Lower leg skin (tissue), 3 donors: ENCODE results near the gene SCGB1C2.

Experiments used
- CTCF ChIP-seq, 3 donors: fragments of 450-650 bp; IDR thresholded peaks; one replicate each; pipeline ENCODE4 v1.5.1; 2016; ENCODE audit warnings: antibody characterized with exemption in 3 of 3, mild to moderate bottlenecking in 3 of 3, moderate library complexity in 2 of 3
- POLR2A ChIP-seq, 2 donors: fragments of 450-650 bp; IDR thresholded peaks; one replicate each; pipeline ENCODE4 v1.6.1; 2016 to 2017; ENCODE audit warnings: antibody characterized with exemption in 2 of 2, mild to moderate bottlenecking in 1 of 2, moderate library complexity in 1 of 2

GRCh38 chr17:179066-179432 lies 41.7 kb downstream of the SCGB1C2 start:
- TF ChIP-seq CTCF (IDR thresholded peaks at IDR 0.05) (no peak), POLR2A (IDR thresholded peaks at IDR 0.05) (no peak)
